T47D (cell line): ENCODE measurements around the gene KRTAP4-6.
"Not testable (repeated sequence)": the region's sequence is repeated elsewhere in the genome, so short reads cannot be mapped to it uniquely, and the experiment has no call there.

Experiments used
- DNase-seq, 2 experiments: peaks; one replicate each; pipeline versions ENCODE4 v3.0.0 to v3.0.0-alpha.2; 2011 to 2012; ENCODE audit warnings: low read depth in 1 of 2, low spot score in 1 of 2
- JUND ChIP-seq: IDR thresholded peaks from 2 replicates; pipeline ENCODE4 v1.6.1; 2012; ENCODE audit warnings: low read depth
- in situ Hi-C: cut with HindIII; loops from 2 replicates; pipeline ENCODE4 v1.10.0; 2016; ENCODE audit warnings: low sequenced_read_pairs, low pct_unique_long_range_greater_than_20kb

KRTAP4-6 gene

GRCh38 chr17:41111151-41111885 is 29.0 kb downstream of the KRTAP4-6 start:
- DNase-seq: no peak
- no peak for TF ChIP-seq JUND
- in situ Hi-C loops: no loop called here

GRCh38 chr17:41108728-41109386 is 31.5 kb downstream of the KRTAP4-6 start:
- DNase-seq, in situ Hi-C loops: not testable (repeated sequence)

GRCh38 chr17:41107941-41108450 is 32.3 kb downstream of the KRTAP4-6 start:
- no peak for TF ChIP-seq JUND
- no peak for DNase-seq
- in situ Hi-C loops: no loop called here

GRCh38 chr17:41105347-41105746 is 35.0 kb downstream of the KRTAP4-6 start, which contains the start of gene KRTAP4-9:
Gene KRTAP4-9 (plus strand): TSS chr17:41105389. CDS start chr17:41105389, 0 bp downstream.
- DNase-seq, in situ Hi-C loops: not testable (repeated sequence)

GRCh38 chr17:41104386-41105038 is 35.8 kb downstream of the KRTAP4-6 start:
- in situ Hi-C loops, DNase-seq: not testable (repeated sequence)

- in situ Hi-C loops: no loop called here
These were observed 36.4 kb downstream of the KRTAP4-6 start for GRCh38 chr17:41103896-41104295.

GRCh38 chr17:41101586-41102259 is 38.6 kb downstream of the KRTAP4-6 start, which contains the start of gene KRTAP4-16:
Gene KRTAP4-16 (minus strand): TSS chr17:41102209. CDS start chr17:41102209, 0 bp downstream.
- in situ Hi-C loops: no loop called here
- DNase-seq: no peak
- no peak for TF ChIP-seq JUND

More at GRCh38 chr17:41103896-41104295, 36.4 kb downstream of the KRTAP4-6 start:
- DNase-seq: no peak
- TF ChIP-seq JUND: no peak

GRCh38 chr17:41099682-41100480 is 40.5 kb downstream of the KRTAP4-6 start:
- TF ChIP-seq JUND: peak; percentile 43; the same call in 1 of the 2 replicates
- in situ Hi-C loops: not testable (repeated sequence)
- DNase-seq: peak in 1 of 2 experiments; percentile 92

- in situ Hi-C loops: no loop called here
- TF ChIP-seq JUND: no peak
- DNase-seq: no peak
These were observed 41.9 kb downstream of the KRTAP4-6 start for GRCh38 chr17:41098481-41098880.

GRCh38 chr17:41098042-41098441 is 42.3 kb downstream of the KRTAP4-6 start, which contains the start of gene KRTAP4-8:
Gene KRTAP4-8 (minus strand): TSS chr17:41098142. CDS start chr17:41098084, 58 bp downstream.
- TF ChIP-seq JUND: no peak
- in situ Hi-C loops: no loop called here
- DNase-seq: no peak

GRCh38 chr17:41096055-41096454 is 44.3 kb downstream of the KRTAP4-6 start:
- in situ Hi-C loops: no loop called here
- TF ChIP-seq JUND: no peak
- DNase-seq: no peak
